Brain microvascular endothelial cell (primary cell): ENCODE data around the gene GPR161.

Experiments used
- DNase-seq: peaks from one replicate; pipeline ENCODE4 v3.0.0-alpha.2; 2020
- H3K27ac ChIP-seq: fragments of 250-450 bp; sonication (Bioruptor Pico); 2 replicates; pipeline ENCODE4 v1.5.1; 2020; ENCODE audit warnings: mild to moderate bottlenecking, moderate library complexity
- H3K27me3 ChIP-seq: fragments of 250-450 bp; sonication (Bioruptor Pico); replicated peaks from 2 replicates; pipeline ENCODE4 v1.5.1; 2020; ENCODE audit warnings: mild to moderate bottlenecking
- H3K36me3 ChIP-seq: fragments of 250-450 bp; sonication (Bioruptor Pico); replicated peaks from 2 replicates; pipeline ENCODE4 v1.5.1; 2020; ENCODE audit warnings: mild to moderate bottlenecking
- H3K4me3 ChIP-seq: 2 replicates; pipeline ENCODE4 v1.5.1; 2011; ENCODE audit warnings: low read depth, mild to moderate bottlenecking, control low read depth, low read length, moderate library complexity
- in situ Hi-C: cut with HindIII; loops from 2 replicates; pipeline ENCODE4 v1.10.0; 2017; ENCODE audit warnings: low sequenced_read_pairs, low pct_ligation_motif_present
- TF ChIP-seq, protein P1 (sequence below): IDR thresholded peaks from 2 replicates; pipeline ENCODE4 v1.5.1; 2011; ENCODE audit warnings: low read depth, mild to moderate bottlenecking, moderate library complexity, low read length, control low read depth, inconsistent platforms; ENCODE audit errors: missing control alignments

GPR161 gene

DNA sequence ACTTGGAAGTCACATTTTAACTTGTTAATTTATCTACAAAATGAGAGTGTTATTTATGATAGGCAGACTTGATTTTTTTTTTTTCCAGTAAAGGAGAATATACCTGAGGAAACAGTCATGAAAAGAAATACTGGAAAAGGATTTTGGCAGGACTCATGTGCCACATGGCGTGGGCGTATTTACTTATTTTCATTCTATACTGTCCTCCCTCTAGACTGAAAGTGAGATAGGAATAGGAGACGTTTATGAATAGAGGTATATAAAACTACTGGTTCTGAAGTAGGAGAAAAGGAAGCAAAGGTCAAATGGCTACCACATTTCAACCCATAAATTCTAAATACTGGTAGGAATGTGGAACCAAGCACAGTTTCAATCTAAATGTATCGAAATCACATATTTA, 105.1 kb downstream of the GPR161 start:
- in situ Hi-C loops: no loop called here
- Histone ChIP-seq H3K36me3 (no peaks in the 10 kb centered on the region), H3K4me3 (no peak overlapping the region), H3K27ac (no peak overlapping the region), H3K27me3 (no peaks in the 10 kb centered on the region)
- TF ChIP-seq, protein P1, sequence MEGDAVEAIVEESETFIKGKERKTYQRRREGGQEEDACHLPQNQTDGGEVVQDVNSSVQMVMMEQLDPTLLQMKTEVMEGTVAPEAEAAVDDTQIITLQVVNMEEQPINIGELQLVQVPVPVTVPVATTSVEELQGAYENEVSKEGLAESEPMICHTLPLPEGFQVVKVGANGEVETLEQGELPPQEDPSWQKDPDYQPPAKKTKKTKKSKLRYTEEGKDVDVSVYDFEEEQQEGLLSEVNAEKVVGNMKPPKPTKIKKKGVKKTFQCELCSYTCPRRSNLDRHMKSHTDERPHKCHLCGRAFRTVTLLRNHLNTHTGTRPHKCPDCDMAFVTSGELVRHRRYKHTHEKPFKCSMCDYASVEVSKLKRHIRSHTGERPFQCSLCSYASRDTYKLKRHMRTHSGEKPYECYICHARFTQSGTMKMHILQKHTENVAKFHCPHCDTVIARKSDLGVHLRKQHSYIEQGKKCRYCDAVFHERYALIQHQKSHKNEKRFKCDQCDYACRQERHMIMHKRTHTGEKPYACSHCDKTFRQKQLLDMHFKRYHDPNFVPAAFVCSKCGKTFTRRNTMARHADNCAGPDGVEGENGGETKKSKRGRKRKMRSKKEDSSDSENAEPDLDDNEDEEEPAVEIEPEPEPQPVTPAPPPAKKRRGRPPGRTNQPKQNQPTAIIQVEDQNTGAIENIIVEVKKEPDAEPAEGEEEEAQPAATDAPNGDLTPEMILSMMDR: no peak
- DNase-seq: no peak

DNA sequence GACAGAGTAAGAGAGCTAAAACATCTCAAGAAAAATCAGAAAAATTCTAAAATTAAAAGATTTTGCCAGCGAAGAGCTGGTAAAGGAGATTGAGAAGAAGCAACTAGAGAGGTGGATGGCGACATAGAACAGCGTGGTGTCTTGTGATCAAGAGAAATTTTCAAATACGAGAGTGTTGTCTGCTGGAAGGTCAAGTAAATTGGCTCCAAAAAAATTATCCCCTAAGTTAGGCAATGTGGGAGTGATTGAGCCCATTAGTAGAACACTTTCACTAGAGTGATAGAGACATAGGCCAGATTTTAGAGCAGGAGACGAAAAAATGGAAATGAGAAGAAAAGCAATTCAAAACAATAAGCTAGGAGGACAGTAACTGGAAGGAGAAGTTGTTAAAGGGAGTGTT, 105.5 kb downstream of the GPR161 start:
- Histone ChIP-seq H3K27ac (no peak overlapping the region), H3K4me3 (no peak overlapping the region), H3K27me3 (no peaks in the 10 kb centered on the region), H3K36me3 (no peaks in the 10 kb centered on the region)
- in situ Hi-C loops: no loop called here
- TF ChIP-seq, protein P1: no peak
- no peak for DNase-seq
